HepG2 (cell line): ENCODE measurements around the gene C20orf141. TPM values are rescaled to one million over a fixed set of nuclear protein-coding genes. Genes with fewer than 3 reads are reported as not detected.
A peak's percentile ranks its signal among the peaks of the same experiment; 100 is the strongest.

Experiments used
- DNMT3B ChIP-seq: conservative IDR thresholded peaks from 2 replicates; pipeline ENCODE4 v1.6.1; 2016; ENCODE audit warnings: missing biosample characterization, control low read depth
- ETV5 ChIP-seq: IDR thresholded peaks from 2 replicates; pipeline ENCODE4 v1.6.1; 2018; ENCODE audit warnings: missing biosample characterization, missing genetic modification reagents, inconsistent platforms, borderline replicate concordance
- HIC2 ChIP-seq: sonication (generic); formaldehyde crosslinking; IDR thresholded peaks from 2 replicates; pipeline ENCODE4 v1.9.0; 2022; ENCODE audit warnings: low read depth, missing genetic modification reagents
- HOXD1 ChIP-seq: sonication (generic); formaldehyde crosslinking; IDR thresholded peaks from 2 replicates; pipeline ENCODE4 v1.5.0; 2020; ENCODE audit warnings: missing genetic modification reagents
- IRX3 ChIP-seq: sonication (generic); formaldehyde crosslinking; IDR thresholded peaks from 2 replicates; pipeline ENCODE4 v1.8.1; 2023; ENCODE audit warnings: mild to moderate bottlenecking, low read depth, missing genetic modification reagents, borderline replicate concordance
- LRRFIP1 ChIP-seq: sonication (generic); formaldehyde crosslinking; conservative IDR thresholded peaks from 2 replicates; pipeline ENCODE4 v1.4.0; 2020; ENCODE audit warnings: missing genetic modification reagents
- POGZ ChIP-seq: sonication (generic); formaldehyde crosslinking; IDR thresholded peaks from 2 replicates; pipeline ENCODE4 v1.4.0; 2020; ENCODE audit warnings: mild to moderate bottlenecking, missing genetic modification reagents
- PTBP1 ChIP-seq: fragments of 200-400 bp; formaldehyde crosslinking; IDR thresholded peaks from 2 replicates; pipeline ENCODE4 v1.6.1; 2018; ENCODE audit warnings: low read length, low read depth; ENCODE audit not compliant: poor library complexity, severe bottlenecking
- SP2 ChIP-seq: sonication (generic); formaldehyde crosslinking; IDR thresholded peaks from 2 replicates; pipeline ENCODE4 v1.5.1; 2020; ENCODE audit warnings: mild to moderate bottlenecking, missing genetic modification reagents
- THAP11 ChIP-seq: IDR thresholded peaks from 2 replicates; pipeline ENCODE4 v1.6.1; 2016; ENCODE audit warnings: missing biosample characterization, missing genetic modification reagents
- U2AF2 ChIP-seq: fragments of 200-400 bp; formaldehyde crosslinking; IDR thresholded peaks from 2 replicates; pipeline ENCODE4 v1.6.1; 2017; ENCODE audit warnings: low read depth, mild to moderate bottlenecking, low read length
- ZNF20 ChIP-seq: sonication (generic); formaldehyde crosslinking; IDR thresholded peaks from 2 replicates; pipeline ENCODE4 v1.4.0; 2020; ENCODE audit warnings: mild to moderate bottlenecking, moderate library complexity, missing genetic modification reagents
- ZNF737 ChIP-seq: sonication (generic); formaldehyde crosslinking; IDR thresholded peaks from 2 replicates; pipeline ENCODE4 v1.5.0; 2020; ENCODE audit warnings: missing genetic modification reagents, mild to moderate bottlenecking, borderline replicate concordance
- ZNF772 ChIP-seq: sonication (generic); formaldehyde crosslinking; IDR thresholded peaks from 2 replicates; pipeline ENCODE4 v1.5.0; 2020; ENCODE audit warnings: mild to moderate bottlenecking, missing genetic modification reagents
- ZUFSP ChIP-seq: sonication (generic); formaldehyde crosslinking; IDR thresholded peaks from 2 replicates; pipeline ENCODE4 v1.9.0; 2021; ENCODE audit warnings: missing genetic modification reagents, mild to moderate bottlenecking, borderline replicate concordance
- polyA plus RNA-seq, 8 experiments: library from polyadenylated mRNA; depleted of rRNA in 3 of 8; stranded (reverse) in 7 of 8; unstranded in 1 of 8; fragments of >200 nt; fragmentation: Illumina TruSeq in 4 of 8; extraction: Trizol in 4 of 8; gene quantifications; 2 replicates each; pipeline versions ENCODE4 v1.2.1 to v1.2.3, GENCODE V29; 2011 to 2016; ENCODE audit warnings: low read depth in 4 of 8, missing spikeins in 1 of 8, mixed read lengths in 1 of 8; ENCODE audit not compliant: insufficient read depth in 1 of 8
- total RNA-seq, 5 experiments: library from RNA; depleted of rRNA; stranded (reverse); fragments of >200 nt; fragmentation: Illumina TruSeq; extraction: Trizol; gene quantifications; 2 replicates each; pipeline ENCODE4 v1.2.3, GENCODE V29; 2016; ENCODE audit warnings: low read depth in 1 of 5
- TF ChIP-seq, protein P1 (sequence below): sonication (generic); formaldehyde crosslinking; IDR thresholded peaks from 2 replicates; pipeline ENCODE4 v1.5.0; 2020; ENCODE audit warnings: mild to moderate bottlenecking, missing genetic modification reagents

The C20orf141 gene
- total and polyA plus RNA-seq, 2 of the 13 experiments (the other 11 are each of a cell fraction or from before 2014, with no cell fraction given) = not detected

- TF ChIP-seq HIC2 (no peak; the same call in 1 of the 2 replicates), LRRFIP1 (CRISPR knock-in tag) (no peak), DNMT3B (CRISPR knock-in tag) (no peak), PTBP1 (no peak), THAP11 (CRISPR knock-in tag) (no peak), ZNF20 (no peak), POGZ (CRISPR knock-in tag) (no peak), U2AF2 (no peak), ZUFSP (CRISPR knock-in tag) (no peak), SP2 (CRISPR knock-in tag) (no peak), HOXD1 (CRISPR knock-in tag) (no peak), IRX3 (no peak), ZNF737 (CRISPR knock-in tag) (no peak; the same call in 1 of the 2 replicates), ETV5 (peak; percentile 60; the same call in 1 of the 2 replicates), ZNF772 (CRISPR knock-in tag) (no peak; the same call in none of the 2 replicates)
- TF ChIP-seq, protein P1, sequence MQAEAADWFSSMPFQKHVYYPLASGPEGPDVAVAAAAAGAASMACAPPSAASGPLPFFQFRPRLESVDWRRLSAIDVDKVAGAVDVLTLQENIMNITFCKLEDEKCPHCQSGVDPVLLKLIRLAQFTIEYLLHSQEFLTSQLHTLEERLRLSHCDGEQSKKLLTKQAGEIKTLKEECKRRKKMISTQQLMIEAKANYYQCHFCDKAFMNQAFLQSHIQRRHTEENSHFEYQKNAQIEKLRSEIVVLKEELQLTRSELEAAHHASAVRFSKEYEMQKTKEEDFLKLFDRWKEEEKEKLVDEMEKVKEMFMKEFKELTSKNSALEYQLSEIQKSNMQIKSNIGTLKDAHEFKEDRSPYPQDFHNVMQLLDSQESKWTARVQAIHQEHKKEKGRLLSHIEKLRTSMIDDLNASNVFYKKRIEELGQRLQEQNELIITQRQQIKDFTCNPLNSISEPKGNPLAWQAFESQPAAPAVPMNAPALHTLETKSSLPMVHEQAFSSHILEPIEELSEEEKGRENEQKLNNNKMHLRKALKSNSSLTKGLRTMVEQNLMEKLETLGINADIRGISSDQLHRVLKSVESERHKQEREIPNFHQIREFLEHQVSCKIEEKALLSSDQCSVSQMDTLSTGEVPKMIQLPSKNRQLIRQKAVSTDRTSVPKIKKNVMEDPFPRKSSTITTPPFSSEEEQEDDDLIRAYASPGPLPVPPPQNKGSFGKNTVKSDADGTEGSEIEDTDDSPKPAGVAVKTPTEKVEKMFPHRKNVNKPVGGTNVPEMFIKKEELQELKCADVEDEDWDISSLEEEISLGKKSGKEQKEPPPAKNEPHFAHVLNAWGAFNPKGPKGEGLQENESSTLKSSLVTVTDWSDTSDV (CRISPR knock-in tag) = no peak; the same call in 1 of the 2 replicates
Observed at GRCh38 chr20:2840967-2841531, 26.3 kb downstream of the C20orf141 start (continued).
